Dedifferentiated amniotic fluid mesenchymal stem cell (primary cell): ENCODE data around the gene PCYOX1L.

Experiments used
- DNase-seq: peaks from one replicate; pipeline ENCODE4 v3.0.0-alpha.2; 2016; ENCODE audit errors: extremely low spot score

PCYOX1L gene

GRCh38 chr5:149407323-149408251 lies 49.7 kb downstream of the PCYOX1L start:
- no peak for DNase-seq

- no peak for DNase-seq
These were observed 50.6 kb downstream of the PCYOX1L start for GRCh38 chr5:149408252-149409099.

- no peak for DNase-seq
These were observed 51.6 kb downstream of the PCYOX1L start for GRCh38 chr5:149409268-149409948.

GRCh38 chr5:149410071-149410470 lies 52.2 kb downstream of the PCYOX1L start:
- no peak for DNase-seq

GRCh38 chr5:149410721-149411432 lies 53.0 kb downstream of the PCYOX1L start:
- DNase-seq, result no peak

- no peak for DNase-seq
These were observed 54.1 kb downstream of the PCYOX1L start for GRCh38 chr5:149411738-149412519.

GRCh38 chr5:149412783-149413476 lies 55.1 kb downstream of the PCYOX1L start:
- no peak for DNase-seq

- no peak for DNase-seq
These were observed 55.8 kb downstream of the PCYOX1L start for GRCh38 chr5:149413477-149414210.

GRCh38 chr5:149414405-149415065 lies 56.7 kb downstream of the PCYOX1L start:
- DNase-seq, result no peak

- DNase-seq, result no peak
These were observed 57.5 kb downstream of the PCYOX1L start for GRCh38 chr5:149415066-149415967.

- no peak for DNase-seq
These were observed 59.3 kb downstream of the PCYOX1L start for GRCh38 chr5:149416987-149417710.

- DNase-seq, result no peak
These were observed 60.0 kb downstream of the PCYOX1L start for GRCh38 chr5:149417711-149418368.

GRCh38 chr5:149418910-149419531 lies 61.2 kb downstream of the PCYOX1L start:
- no peak for DNase-seq
